HPDE6-E6E7 (cell line): ENCODE data around the gene ZNF532.
"Not testable (repeated sequence)": the region's sequence is repeated elsewhere in the genome, so short reads cannot be mapped to it uniquely, and the experiment has no call there.

Experiments
- DNase-seq: peaks from one replicate; pipeline ENCODE4 v3.0.0; 2011; ENCODE audit warnings: missing footprints; ENCODE audit errors: extremely low spot score

Gene ZNF532

GRCh38 chr18:58898010-58898799 is 33.5 kb downstream of the ZNF532 start:
- DNase-seq = no peak

- DNase-seq = no peak
Measured at GRCh38 chr18:58900015-58900649, 35.5 kb downstream of the ZNF532 start.

GRCh38 chr18:58901143-58901542 is 36.5 kb downstream of the ZNF532 start:
- DNase-seq = no peak

- no peak for DNase-seq
Measured at GRCh38 chr18:58901783-58902182, 37.1 kb downstream of the ZNF532 start.

GRCh38 chr18:58902961-58903360 is 38.3 kb downstream of the ZNF532 start:
- DNase-seq = no peak

DNA sequence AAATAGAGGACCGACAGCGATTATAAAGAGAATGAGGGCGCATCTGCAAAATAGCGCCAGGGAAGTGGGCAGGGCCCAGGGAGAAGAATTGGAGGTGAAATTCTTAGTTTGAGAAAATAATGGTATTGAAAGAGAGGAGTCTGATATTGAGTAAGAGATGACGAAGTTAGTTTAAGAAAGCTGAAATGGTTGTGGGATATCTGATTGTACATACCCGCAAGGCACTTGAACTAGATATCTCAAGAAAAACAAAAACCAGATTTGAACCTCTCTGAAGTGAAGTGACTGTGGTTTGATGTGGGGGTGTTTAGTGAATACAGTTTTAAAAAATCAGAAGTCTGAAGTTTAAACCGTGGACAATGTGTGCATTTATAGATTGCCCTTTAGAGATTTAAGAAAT is 38.9 kb downstream of the ZNF532 start:
- DNase-seq = no peak

GRCh38 chr18:58905777-58906428 is 41.2 kb downstream of the ZNF532 start:
- DNase-seq = no peak

DNA sequence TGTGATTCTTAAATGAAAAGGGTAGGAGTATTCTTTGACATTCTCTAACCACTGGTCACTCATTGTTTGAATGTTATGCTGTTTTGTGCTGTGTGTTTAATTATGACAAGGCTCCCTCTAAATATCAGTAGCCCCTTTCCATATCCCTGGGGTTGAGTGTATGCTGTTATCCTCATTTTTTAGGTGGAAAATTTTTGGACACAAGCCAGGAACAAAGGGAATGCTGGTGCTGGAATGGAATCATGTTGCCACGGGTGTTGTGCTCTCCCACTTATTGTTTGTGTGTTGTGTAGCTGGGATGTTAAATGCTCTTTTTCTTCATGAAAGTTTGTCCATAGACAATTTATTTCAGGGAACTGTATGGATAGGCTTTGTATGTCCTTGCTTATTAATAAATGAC is 43.3 kb downstream of the ZNF532 start:
- DNase-seq = no peak

- no peak for DNase-seq
Measured at GRCh38 chr18:58909521-58909920, 44.8 kb downstream of the ZNF532 start.

- DNase-seq = no peak
Measured at GRCh38 chr18:58911241-58911640, 46.6 kb downstream of the ZNF532 start.

GRCh38 chr18:58911766-58912165 is 47.1 kb downstream of the ZNF532 start:
- DNase-seq = no peak

DNA sequence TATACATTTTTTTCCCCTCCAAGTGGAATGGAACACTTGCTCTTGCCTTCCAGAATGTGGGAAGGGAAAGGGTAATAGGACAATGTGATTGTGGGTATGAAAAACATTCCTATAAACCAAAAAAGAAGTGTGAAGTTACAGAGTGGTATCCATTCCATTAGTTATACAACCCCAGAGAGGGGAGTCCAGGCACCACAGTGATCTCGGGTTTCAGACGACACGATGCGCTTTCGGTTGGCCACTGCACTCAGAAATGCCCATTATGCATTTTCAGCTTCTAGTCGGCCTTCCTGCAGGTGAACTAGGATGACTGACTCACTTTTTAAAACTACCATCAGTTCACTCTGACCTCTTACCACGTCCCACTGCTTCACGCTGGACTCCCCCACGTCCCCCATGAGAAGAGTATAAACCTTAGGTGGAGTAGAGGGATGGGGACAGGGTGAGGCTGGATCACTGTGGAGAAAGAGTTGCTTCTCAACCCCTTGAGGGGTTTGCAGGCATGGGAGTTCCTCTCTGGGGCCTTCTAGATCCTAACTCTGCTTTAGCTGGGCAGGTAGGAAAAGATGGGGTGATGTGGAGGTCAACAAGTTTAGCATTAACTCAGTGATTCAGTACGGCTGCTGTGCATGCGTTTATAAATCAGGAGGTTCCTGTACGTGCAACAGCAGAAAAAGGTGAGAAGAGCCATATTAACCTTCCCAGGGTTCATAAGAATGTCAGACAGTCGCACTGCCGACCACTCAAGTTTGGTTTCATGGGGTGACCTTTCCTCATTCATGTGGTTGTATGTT is 50.5 kb downstream of the ZNF532 start:
- DNase-seq = no peak

DNA sequence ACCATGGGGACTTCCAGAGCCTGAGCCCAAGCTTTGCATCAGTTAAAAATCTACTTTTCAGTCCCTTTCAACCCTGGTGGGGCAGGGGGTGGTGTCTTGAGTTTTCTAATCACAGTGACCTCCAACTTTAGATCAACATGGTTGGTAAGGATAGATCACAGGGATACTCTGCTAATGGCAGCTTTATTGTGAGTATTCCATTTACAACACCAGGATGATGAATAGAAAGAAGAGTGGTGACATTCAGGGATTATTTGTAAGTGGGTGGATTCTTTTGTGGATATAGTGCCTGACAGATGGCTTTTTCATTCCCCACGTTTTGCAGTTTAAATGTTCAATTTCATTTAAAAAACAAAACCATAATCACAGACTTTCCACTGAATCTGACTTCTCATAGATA is 51.3 kb downstream of the ZNF532 start:
- no peak for DNase-seq

- not testable (repeated sequence) for DNase-seq
Measured at GRCh38 chr18:58919934-58920333, 55.3 kb downstream of the ZNF532 start.

- no peak for DNase-seq
Measured at GRCh38 chr18:58922995-58923394, 58.3 kb downstream of the ZNF532 start.

- no peak for DNase-seq
Measured at GRCh38 chr18:58924473-58924872, 59.8 kb downstream of the ZNF532 start.

DNA sequence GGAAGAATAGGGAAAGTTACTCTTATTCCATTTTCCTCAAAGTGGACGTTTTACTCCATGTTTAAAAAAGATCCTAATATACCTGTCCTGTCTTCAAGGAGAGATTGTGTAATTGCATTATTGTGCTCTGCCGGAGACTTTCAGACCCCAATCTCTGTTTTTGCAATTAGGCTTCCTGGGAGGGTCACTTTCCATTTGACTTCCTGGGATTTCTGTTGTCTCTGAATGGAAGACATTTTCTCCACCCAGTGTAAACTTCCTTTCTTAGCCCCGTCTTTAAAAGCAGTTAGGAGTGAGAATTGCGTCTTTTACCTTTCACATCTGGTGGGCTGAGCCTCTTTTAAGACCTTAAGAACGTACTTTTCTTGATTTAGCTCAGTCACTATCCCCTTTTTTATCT is 63.0 kb downstream of the ZNF532 start:
- no peak for DNase-seq

- no peak for DNase-seq
Measured at GRCh38 chr18:58928386-58928785, 63.7 kb downstream of the ZNF532 start.

GRCh38 chr18:58929206-58929605 is 64.5 kb downstream of the ZNF532 start:
- no peak for DNase-seq

DNA sequence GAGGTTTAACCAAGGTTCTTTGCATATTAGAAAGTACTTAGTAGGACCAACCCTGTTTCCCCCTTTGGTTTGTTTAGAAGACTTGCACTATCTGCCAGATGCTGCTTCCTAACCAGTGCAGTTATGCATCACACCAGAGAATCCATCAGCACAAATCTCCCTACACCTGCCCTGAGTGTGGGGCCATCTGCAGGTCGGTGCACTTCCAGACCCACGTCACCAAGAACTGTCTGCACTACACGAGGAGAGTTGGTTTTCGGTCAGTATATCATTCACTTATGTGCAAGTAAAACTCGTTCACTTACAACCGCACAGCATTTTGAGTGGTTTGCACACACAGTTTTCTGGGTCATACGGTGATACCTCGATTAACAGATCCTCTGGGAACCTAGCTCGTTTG is 69.7 kb downstream of the ZNF532 start:
- no peak for DNase-seq

GRCh38 chr18:58934933-58935577 is 70.4 kb downstream of the ZNF532 start:
- DNase-seq = no peak
